Measurements from ENCODE around the gene MYH1.

The MYH1 gene

DNA sequence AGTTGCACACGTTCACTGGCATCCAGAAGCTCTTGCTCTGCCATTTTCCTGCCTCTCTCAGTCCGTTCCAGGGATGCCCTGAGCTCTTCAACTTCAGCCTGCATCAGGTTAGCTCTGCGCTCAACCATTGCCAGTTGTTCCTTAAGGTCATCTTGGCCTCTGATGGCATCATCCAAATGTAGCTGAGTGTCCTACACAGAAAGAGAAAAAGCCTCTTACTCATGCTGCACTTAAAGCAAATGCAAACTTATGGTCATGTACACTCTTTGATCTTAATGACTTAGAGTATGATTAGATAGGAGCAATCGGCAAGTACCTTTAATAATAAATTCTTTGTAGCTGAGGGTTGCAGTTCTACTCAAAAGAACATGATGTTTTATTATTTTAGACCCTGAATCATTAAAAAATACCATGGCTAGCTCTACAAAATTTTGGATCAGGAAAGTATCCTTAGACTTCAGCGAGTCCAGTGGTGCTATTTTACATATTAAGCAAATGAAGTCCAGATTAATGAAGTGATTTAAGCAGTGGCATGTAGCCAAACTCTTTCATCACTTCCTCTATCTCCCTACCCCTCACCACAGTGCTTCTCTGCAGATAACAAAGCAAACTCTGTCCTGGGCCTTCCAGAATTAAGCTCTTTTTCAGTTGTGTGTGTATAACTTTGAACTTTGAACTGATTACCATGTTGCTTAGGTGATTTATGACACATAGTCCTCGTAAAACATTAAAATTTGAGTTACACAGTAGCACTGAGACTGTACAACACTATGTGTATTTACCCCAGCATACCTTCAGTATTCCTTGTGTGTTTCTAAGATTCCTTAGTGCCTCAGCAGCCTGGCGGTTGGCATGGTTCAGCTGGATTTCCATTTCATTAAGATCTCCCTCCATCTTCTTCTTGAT, 71.1 kb downstream of the MYH1 start:
- DNase-seq = no peak
- TF ChIP-seq, protein P1, sequence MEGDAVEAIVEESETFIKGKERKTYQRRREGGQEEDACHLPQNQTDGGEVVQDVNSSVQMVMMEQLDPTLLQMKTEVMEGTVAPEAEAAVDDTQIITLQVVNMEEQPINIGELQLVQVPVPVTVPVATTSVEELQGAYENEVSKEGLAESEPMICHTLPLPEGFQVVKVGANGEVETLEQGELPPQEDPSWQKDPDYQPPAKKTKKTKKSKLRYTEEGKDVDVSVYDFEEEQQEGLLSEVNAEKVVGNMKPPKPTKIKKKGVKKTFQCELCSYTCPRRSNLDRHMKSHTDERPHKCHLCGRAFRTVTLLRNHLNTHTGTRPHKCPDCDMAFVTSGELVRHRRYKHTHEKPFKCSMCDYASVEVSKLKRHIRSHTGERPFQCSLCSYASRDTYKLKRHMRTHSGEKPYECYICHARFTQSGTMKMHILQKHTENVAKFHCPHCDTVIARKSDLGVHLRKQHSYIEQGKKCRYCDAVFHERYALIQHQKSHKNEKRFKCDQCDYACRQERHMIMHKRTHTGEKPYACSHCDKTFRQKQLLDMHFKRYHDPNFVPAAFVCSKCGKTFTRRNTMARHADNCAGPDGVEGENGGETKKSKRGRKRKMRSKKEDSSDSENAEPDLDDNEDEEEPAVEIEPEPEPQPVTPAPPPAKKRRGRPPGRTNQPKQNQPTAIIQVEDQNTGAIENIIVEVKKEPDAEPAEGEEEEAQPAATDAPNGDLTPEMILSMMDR (IDR thresholded peaks at IDR 0.05; ENCODE audit: low read depth, low read length) = no peak
- Histone ChIP-seq H3K4me1 (no peaks in the 10 kb centered on the region), H3K9me3 (no peaks in the 10 kb centered on the region), H3K4me3 (ENCODE audit: low read depth, low read length) (no peak overlapping the region), H3K36me3 (no peaks in the 10 kb centered on the region), H3K27me3 (no peaks in the 10 kb centered on the region)

All from BE2C (cell line).